ENCODE measurements around the gene PFKP.
"Not testable (repeated sequence)": the region's sequence is repeated elsewhere in the genome, so short reads cannot be mapped to it uniquely, and the experiment has no call there.

Gene PFKP

DNA sequence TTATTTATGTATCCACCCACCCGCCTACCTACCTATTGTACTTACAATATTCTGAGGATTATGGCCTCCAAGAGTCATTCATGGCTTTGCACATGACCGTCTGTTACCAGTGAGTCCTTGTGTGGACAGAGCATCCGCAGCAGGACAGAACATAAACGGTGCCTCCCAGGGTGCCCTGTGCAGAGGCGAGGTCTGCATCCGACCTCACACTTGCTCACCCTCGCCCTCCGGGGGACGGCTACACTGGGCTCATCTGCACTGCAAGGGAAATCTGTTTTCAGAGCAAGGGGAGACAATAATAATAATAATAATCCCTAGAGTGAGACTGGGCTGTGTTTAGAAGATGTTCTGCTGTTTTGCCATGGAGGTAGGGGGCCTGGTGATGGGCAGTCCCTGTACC lies 29.8 kb downstream of the PFKP start:
- no peak for DNase-seq (ENCODE audit: low read depth in 2 of 3, low spot score in 2 of 3)

GRCh38 chr10:3098689-3099088 lies 31.3 kb downstream of the PFKP start:
- DNase-seq (ENCODE audit: low read depth in 2 of 3, low spot score in 2 of 3), result no peak

DNA sequence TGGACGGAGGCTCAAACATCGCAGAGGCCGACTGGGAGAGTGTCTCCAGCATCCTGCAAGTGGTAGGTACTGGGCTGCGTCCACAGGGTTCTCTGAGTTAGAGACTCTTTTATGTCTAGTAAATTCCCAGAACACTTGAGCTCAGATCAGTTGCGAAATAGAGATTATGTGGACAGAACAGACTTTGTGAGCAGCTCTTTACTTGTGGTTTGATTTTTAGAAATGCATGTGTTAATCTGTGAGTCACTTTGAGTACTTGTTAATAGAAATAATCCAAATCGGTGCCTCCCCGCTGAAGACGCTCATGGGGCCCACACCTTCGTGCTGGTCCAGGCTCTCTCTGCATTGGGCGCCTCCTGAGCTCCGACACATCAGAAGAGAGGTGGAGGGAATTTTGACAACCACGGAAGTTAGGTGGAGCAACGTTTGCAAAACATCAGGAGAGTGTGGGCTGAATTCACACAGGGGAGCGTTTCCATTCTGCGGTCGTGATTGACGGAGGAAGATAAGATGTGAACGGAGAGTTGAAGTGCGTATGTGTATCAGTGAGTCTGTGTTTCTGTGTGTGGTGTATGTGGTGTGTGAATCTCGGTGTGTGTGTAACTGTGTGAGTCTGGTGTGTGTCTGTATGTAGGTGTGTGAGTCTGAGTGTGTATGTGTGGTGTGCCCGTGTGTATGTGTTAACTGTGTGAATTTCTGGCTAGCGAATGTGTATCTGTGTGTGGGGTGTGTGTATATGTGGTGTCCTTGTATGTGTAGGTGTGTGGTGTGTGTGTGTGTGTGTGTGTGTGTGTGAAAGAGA lies 32.1 kb downstream of the PFKP start:
- no peak for DNase-seq (ENCODE audit: low read depth in 2 of 3, low spot score in 2 of 3)

DNA sequence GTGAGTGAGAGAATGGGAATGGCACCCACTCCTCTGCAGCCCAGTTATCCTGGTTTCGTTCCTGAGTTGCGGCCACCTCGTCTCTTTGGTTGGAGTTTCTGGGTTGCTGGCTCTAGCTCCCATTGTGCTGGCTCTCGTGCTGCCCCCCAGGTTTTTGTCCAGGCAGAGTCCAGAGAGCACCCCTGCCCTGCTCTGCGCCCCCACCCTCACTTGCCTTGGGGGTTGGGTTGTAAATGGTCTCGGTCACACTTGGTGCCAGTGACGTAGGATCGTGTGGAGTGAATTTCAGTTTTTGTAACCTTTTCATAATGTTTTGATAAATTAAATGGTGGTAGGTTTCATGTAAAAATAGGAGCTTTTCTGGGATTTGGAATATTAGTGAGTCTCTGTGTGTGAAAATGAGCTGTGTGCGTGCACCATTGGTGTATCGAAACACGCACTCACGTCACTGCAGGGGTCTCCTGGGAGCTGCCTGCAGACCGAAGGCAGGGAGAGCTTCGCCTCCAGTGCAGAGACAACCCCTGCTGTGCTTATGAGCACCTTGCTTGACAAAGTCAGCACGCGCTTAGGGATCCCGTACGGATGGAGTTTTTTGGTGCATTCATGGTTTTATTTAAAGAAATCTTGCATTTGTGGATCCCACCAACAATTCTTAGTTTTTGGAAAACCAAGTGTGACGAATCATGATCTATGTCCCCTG lies 32.9 kb downstream of the PFKP start:
- no peak for DNase-seq (ENCODE audit: low read depth in 2 of 3, low spot score in 2 of 3)

- no peak for DNase-seq (ENCODE audit: low read depth in 2 of 3, low spot score in 2 of 3)
Observed at GRCh38 chr10:3100856-3101640, 33.7 kb downstream of the PFKP start.

DNA sequence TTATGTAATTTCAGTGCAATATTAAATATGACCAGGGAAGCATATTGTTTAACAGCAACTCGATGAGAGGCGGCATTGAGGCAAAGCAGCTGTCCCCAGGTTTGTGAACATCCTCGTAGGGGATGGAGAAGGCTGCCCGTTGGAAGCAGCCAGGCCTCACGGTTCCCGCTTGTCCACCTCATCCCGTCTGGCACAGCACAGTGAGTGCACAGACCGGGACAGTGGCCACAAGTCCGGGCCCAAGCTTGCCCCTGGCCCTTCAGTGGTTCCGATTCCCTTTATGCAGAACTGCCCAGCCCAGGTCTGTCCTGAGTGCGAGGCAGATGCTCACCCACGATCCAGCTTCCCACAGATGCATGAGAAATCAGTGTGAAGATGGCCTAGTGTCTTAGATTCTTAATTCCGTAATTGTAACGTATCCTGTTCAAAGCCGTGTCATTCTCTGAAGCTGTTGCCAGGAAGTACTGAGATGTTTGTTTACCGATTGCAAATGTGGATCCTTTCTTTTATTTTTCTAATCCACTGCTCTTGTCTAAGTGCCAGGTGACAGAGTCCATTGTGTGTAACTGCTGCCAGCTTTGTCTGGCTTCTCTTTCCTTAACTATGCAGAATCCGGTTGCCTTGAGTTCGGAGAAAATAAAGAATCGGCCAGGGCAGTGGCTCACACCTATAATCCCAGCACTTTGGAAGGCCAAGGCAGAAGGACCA lies 35.5 kb downstream of the PFKP start:
- no peak for DNase-seq (ENCODE audit: low read depth in 2 of 3, low spot score in 2 of 3)

DNA sequence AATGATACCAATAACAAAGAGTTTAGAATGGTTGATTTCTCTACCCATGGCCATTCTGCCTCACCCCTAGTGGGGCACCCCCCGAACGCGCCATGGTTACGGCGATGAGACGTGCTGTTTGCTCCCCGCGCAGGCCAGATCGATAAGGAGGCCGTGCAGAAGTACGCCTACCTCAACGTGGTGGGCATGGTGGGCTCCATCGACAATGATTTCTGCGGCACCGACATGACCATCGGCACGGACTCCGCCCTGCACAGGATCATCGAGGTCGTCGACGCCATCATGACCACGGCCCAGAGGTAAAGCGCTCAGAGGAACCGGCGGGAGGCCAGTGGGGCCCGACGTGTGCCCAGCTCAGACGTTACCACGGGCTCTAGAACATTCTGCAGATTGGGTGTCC lies 36.3 kb downstream of the PFKP start:
- DNase-seq (ENCODE audit: low read depth in 2 of 3, low spot score in 2 of 3), result no peak

GRCh38 chr10:3104251-3104918 lies 37.0 kb downstream of the PFKP start:
- DNase-seq (ENCODE audit: low read depth in 2 of 3, low spot score in 2 of 3), result no peak

- no peak for DNase-seq (ENCODE audit: low read depth in 2 of 3, low spot score in 2 of 3)
Observed at GRCh38 chr10:3105166-3105565, 37.8 kb downstream of the PFKP start.

GRCh38 chr10:3105905-3106304 lies 38.6 kb downstream of the PFKP start:
- no peak for DNase-seq (ENCODE audit: low read depth in 2 of 3, low spot score in 2 of 3)

GRCh38 chr10:3106328-3106727 lies 39.0 kb downstream of the PFKP start:
- DNase-seq (ENCODE audit: low read depth in 2 of 3, low spot score in 2 of 3), result not testable (repeated sequence)

DNA sequence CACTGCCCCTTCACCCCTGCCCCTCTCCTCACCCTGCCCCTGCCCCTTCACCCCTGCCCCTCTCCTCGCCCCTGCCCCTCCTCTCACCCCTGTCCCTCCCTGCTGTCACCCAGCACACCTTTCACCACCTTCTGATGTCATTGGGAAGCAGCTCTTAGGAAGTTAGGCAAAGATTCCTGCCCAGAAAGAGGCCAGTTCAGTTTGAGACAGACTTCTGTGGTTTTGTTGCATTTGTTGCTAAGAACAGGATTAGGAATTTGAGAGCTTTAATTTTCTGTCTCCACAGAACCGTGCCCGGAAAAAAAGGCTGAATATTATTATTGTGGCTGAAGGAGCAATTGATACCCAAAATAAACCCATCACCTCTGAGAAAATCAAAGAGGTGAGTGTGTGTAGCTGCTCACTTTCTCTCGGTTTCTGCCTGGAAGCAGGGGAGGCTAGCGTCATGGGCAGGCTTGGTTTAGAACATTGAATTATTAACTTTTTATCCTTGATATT lies 39.6 kb downstream of the PFKP start:
- no peak for DNase-seq (ENCODE audit: low read depth in 2 of 3, low spot score in 2 of 3)

GRCh38 chr10:3107426-3107961 lies 40.1 kb downstream of the PFKP start:
- no peak for DNase-seq (ENCODE audit: low read depth in 2 of 3, low spot score in 2 of 3)

DNA sequence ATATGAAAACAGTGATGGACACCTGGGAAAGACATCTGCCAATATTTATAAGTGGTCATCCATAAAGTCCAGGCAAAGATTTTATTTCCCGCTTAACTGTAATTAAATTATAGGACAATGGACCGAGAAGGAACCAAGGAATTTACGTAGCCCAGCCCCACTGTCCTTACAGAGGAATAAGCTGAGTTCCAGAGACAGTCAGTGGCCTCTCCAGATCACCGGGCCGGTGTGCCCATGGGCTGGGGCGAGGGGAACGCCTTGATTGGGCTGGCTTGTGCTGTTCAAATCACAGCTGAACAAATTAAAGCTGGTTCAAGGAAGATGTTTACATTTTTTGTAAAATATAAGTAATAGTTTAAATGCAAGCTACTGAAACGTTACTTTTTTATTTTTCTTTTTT lies 40.7 kb downstream of the PFKP start:
- no peak for DNase-seq (ENCODE audit: low read depth in 2 of 3, low spot score in 2 of 3)

- DNase-seq (ENCODE audit: low read depth in 2 of 3, low spot score in 2 of 3), result no peak
Observed at GRCh38 chr10:3108575-3109105, 41.3 kb downstream of the PFKP start.

- no peak for DNase-seq (ENCODE audit: low read depth in 2 of 3, low spot score in 2 of 3)
Observed at GRCh38 chr10:3109196-3109595, 41.8 kb downstream of the PFKP start.

DNA sequence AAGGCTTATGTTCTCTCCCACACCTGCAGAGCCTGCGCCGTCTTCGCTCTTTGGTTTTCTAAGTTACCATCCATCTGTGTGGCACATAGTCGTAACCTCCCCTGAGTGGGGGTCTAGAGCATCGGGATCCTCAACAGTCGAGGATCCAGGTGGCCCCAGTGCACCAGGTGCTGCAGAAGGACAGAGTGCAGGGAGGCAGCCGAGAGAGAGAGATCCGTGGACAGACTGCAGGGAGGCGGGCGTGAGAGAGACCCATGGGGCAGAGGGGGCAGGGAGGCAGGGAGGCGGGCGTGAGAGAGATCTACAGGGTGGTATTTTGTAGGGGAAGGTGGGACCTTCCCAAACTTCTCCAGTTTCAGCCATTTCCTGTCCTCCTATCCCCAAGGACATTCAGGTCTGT lies 42.3 kb downstream of the PFKP start:
- DNase-seq (ENCODE audit: low read depth in 2 of 3, low spot score in 2 of 3), result no peak

GRCh38 chr10:3110782-3111620 lies 43.7 kb downstream of the PFKP start:
- no peak for DNase-seq (ENCODE audit: low read depth in 2 of 3, low spot score in 2 of 3)

- no peak for DNase-seq (ENCODE audit: low read depth in 2 of 3, low spot score in 2 of 3)
Observed at GRCh38 chr10:3111621-3112163, 44.3 kb downstream of the PFKP start.

All from activated CD8-positive, alpha-beta memory T cell treated with anti-CD3 and anti-CD28 coated beads for 48 hours (primary cell).